ENCODE data around the gene XYLT1. TPM values are rescaled to one million over a fixed set of nuclear protein-coding genes. Genes with fewer than 3 reads are reported as not detected.

XYLT1 gene
- total RNA-seq, 1 donor from 2014 or later = 12.3 TPM

DNA sequence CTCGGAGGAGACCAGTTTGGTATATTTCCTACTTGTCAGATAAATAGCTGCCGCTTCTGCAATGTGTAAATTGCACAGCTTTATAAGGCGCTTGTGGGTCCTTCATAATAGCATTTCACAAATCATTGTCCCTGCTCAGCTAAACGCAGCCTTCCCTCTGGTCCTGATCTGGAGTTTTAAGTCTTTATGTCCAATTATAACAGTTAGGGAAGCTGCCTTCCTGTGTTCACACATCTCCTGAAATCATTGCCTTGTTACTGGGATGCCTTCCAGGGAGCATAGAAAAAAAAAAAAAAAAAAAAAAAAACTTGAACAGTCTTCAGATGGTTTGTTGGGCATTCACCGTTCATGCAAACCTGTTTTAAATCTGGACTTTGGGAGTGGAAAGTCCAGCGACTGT lies 342.0 kb downstream of the XYLT1 start:
- DNase-seq (ENCODE audit: low spot score, unreplicated experiment) = no peak
- Mint-ChIP-seq H3K9me3 (ENCODE audit: low read depth) (peaks cover 6% of the 10 kb centered on the region), H3K4me1 (ENCODE audit: low read depth) (no peaks in the 10 kb centered on the region), H3K27ac (no peak overlapping the region), H3K27me3 (no peaks in the 10 kb centered on the region), H3K4me3 (ENCODE audit: low read depth) (no peak overlapping the region), H3K36me3 (ENCODE audit: insufficient read depth) (peaks cover 25% of the 10 kb centered on the region)
- TF ChIP-seq CTCF (IDR thresholded peaks at IDR 0.05; ENCODE audit: unreplicated experiment) = no peak

DNA sequence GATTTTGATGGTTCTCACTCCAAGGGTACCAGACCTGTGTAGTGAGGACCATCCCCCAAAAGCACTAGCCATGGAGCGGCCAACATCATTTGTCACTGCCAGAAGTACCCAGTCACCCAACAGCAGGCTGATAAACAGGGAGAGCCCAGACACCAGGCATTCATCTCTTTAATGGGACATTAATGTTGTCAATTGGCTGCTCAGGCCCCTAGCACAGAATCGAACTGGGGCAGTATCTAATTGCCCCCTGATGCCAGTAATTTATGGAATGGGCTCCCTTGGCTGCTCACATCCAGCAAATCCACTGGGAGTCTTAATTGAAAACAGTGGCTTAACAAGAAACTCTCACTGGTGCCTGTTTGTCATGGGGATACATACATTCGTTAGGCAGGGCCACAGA lies 344.6 kb downstream of the XYLT1 start:
- Mint-ChIP-seq H3K36me3 (ENCODE audit: insufficient read depth) (peaks cover 31% of the 10 kb centered on the region), H3K9me3 (ENCODE audit: low read depth) (peaks cover 18% of the 10 kb centered on the region), H3K4me3 (ENCODE audit: low read depth) (no peak overlapping the region), H3K27me3 (peaks cover 3% of the 10 kb centered on the region), H3K27ac (no peak overlapping the region), H3K4me1 (ENCODE audit: low read depth) (no peaks in the 10 kb centered on the region)
- no peak for TF ChIP-seq CTCF (IDR thresholded peaks at IDR 0.05; ENCODE audit: unreplicated experiment)
- DNase-seq (ENCODE audit: low spot score, unreplicated experiment) = no peak

- TF ChIP-seq CTCF (IDR thresholded peaks at IDR 0.05; ENCODE audit: unreplicated experiment) = no peak
- H3K36me3 Mint-ChIP-seq (ENCODE audit: insufficient read depth) = peaks cover 31% of the 10 kb centered on the region
- no peak overlapping the region for H3K27ac Mint-ChIP-seq
- DNase-seq (ENCODE audit: low spot score, unreplicated experiment) = no peak
- H3K4me3 Mint-ChIP-seq (ENCODE audit: low read depth) = no peak overlapping the region
- peaks cover 18% of the 10 kb centered on the region for H3K9me3 Mint-ChIP-seq (ENCODE audit: low read depth)
- H3K4me1 Mint-ChIP-seq (ENCODE audit: low read depth) = no peaks in the 10 kb centered on the region
- H3K27me3 Mint-ChIP-seq = peaks cover 3% of the 10 kb centered on the region
Observed at GRCh38 chr16:17125671-17126070, 345.1 kb downstream of the XYLT1 start.

GRCh38 chr16:17117906-17118577 lies 352.7 kb downstream of the XYLT1 start:
- H3K9me3 Mint-ChIP-seq (ENCODE audit: low read depth) = peaks cover 6% of the 10 kb centered on the region
- H3K4me1 Mint-ChIP-seq (ENCODE audit: low read depth) = peaks cover 9% of the 10 kb centered on the region
- no peak for DNase-seq (ENCODE audit: low spot score, unreplicated experiment)
- no peak overlapping the region for H3K27ac Mint-ChIP-seq
- H3K27me3 Mint-ChIP-seq = peaks cover 19% of the 10 kb centered on the region
- peaks cover 4% of the 10 kb centered on the region for H3K36me3 Mint-ChIP-seq (ENCODE audit: insufficient read depth)
- TF ChIP-seq CTCF (IDR thresholded peaks at IDR 0.05; ENCODE audit: unreplicated experiment) = no peak
- no peak overlapping the region for H3K4me3 Mint-ChIP-seq (ENCODE audit: low read depth)

- Mint-ChIP-seq H3K4me1 (ENCODE audit: low read depth) (peaks cover 9% of the 10 kb centered on the region), H3K27ac (no peak overlapping the region), H3K4me3 (ENCODE audit: low read depth) (no peak overlapping the region), H3K27me3 (peaks cover 16% of the 10 kb centered on the region), H3K36me3 (ENCODE audit: insufficient read depth) (no peaks in the 10 kb centered on the region), H3K9me3 (ENCODE audit: low read depth) (no peaks in the 10 kb centered on the region)
- TF ChIP-seq CTCF (IDR thresholded peaks at IDR 0.05; ENCODE audit: unreplicated experiment) = no peak
- DNase-seq (ENCODE audit: low spot score, unreplicated experiment) = no peak
Observed at GRCh38 chr16:17116595-17117322, 354.0 kb downstream of the XYLT1 start.
